GM21526 (cell line): ENCODE measurements around the gene TMEM131.

Experiments used
- ATAC-seq: cut with Tn5 transposase; IDR thresholded peaks from one replicate; pipeline ENCODE4 v1.9.1; 2021; ENCODE audit warnings: moderate library complexity; ENCODE audit not compliant: unreplicated experiment, low FRiP score

Gene TMEM131

DNA sequence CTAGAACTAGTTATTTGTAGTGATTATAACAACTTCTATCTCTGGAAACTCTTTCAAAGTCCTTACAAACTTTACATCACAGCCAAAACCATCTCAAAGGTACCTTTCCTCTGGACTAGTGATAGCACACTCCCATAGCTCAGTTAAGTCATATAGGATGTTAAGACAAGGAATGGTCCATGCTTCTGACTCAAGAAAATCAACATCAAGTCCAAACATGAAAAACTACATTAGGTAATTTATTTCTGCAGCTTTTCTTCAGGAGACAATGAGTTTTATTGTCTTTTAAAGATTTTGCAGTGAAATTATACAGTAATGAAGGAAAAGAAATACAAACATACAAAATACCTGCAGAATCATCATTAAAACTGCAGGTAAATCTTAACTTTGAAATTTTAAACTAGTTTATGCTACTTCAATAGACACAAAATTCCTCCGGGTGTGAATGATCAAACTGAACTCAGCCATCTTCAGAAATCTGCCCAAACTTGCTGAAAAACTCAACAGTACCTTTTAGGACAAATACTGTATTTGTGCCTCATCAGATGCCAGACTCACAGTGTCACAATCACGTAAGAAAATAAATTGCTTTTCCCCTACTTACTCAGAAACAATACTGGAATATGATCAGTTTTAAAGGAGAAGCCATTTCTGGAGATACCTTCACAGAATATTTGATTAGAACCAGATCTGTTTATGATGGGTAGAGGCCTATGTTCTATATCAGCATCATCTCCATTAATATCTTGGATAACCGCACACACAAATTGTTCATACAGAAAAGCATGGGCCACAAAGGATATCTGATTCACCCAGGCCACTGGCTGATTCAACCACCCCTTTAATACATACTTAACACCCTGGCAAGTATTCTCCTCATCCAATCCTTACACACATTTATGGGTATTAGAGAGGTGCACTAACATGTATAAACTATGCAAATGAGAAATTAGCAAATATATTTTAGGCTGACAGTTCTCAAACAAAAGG is 2.6 kb downstream of the TMEM131 start:
- ATAC-seq = no peak

GRCh38 chr2:97991081-97991856 is 4.5 kb downstream of the TMEM131 start:
- ATAC-seq = no peak

GRCh38 chr2:97988722-97989121 is 7.0 kb downstream of the TMEM131 start:
- no peak for ATAC-seq

- ATAC-seq = no peak
Measured at GRCh38 chr2:97985998-97986397, 9.8 kb downstream of the TMEM131 start.

- no peak for ATAC-seq
Measured at GRCh38 chr2:97983698-97984097, 12.1 kb downstream of the TMEM131 start.

DNA sequence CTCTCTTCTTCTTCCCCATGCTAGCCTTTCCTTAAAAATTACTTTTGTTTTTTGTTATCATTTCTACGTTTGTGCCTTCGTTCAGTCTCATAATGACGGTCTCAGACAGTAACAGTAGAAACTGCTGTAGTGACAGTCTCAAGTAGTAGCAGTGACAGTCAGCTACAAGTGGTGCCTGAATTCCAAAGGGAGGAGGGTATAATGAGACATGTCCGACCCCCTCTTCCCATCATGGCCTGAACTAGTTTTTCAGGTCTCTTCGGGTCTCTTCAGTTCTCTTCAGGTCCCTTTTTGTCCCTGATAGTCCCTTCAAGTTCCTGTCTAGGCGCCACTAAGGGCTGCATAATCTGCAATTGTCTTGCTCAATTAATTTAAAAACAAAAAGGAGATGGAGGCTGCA is 12.6 kb downstream of the TMEM131 start:
- no peak for ATAC-seq

- no peak for ATAC-seq
Measured at GRCh38 chr2:97982621-97983020, 13.1 kb downstream of the TMEM131 start.

DNA sequence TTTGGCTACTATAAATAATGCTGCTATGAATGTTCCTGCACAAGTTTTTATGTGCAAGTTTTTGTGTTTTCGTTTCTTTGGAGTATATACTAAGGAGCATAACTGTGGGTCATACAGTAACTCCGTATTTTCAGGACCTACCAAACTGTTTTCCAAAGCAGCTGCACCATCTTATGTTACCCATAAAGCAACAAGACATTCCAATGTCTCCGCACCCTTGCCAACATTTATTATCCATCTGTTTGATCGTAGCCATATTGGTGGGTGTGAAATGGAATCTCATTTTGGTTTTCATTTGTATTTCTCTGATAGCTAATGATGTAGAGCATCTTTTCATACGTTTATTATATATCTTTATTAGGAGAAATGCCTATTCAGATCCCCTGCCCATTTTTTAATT is 13.8 kb downstream of the TMEM131 start:
- ATAC-seq = no peak

DNA sequence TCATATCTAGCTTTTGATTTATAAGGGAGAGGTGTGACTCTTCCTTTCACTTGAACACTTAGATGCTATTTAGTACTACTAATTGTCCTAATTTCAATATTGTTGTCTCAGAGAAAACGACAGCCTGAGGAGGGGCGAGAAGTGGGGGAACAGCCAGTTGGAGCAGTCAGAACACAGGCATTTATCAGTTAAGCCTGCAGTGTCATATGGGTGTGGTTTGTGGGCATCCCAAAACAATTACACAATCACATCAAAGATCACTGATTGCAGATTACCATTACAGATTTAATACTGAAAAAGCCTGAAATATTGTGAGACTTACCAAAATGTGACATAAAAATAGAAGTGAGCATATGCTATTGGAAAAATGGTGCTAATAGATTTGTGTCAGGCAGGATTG is 15.8 kb downstream of the TMEM131 start:
- no peak for ATAC-seq

DNA sequence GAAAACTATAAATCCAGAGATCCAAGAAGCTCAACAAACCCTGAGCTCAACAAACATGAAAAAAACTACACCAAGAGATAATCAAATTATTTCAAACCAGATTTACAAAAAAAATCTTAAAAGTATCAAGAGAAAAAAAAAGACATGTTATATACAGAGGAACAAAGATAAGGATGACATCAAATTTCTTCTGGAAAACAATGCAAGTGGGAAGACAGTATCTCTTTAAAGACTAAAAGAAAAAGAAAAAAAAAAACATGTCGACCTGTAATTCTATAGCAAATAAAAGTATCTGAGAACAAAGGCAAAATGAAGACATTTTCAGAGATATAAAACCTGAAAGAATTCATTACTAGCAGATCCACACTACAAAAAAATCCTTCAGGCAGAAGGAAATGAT is 21.3 kb downstream of the TMEM131 start:
- no peak for ATAC-seq

DNA sequence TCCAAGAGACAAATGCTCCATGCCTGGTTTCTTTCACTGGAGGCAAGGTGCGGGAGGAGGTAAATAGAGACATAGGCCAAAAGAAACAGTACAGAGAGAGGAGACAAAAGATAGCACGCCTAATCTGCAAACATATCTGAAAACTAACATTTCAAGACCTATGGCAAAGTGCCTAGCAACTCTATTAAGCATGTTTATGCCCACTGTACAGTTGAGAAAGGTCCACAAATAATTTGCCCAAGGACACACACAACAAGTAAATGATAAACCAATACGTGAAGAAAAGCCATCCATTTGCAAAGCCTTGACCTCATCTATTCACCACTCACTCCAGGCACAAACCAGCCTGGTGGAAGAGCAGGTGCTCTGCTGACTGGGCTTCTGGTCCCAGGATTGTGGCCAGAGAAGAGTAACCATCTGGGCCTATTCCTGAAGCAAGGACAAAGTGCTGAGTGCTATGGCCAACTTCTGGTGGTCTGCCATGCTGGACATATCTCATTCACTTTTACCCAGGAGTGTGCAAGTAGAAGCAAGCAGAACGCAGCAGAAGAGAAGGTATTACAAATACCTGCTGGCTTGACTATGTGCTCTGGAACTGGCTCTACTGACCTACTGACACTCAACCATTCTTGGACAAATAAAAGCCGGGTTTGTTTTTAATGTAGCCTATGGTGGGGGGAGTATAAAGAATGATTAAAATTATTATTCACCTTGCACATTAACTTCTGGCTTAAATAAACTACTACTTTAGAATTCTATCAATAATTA is 25.3 kb downstream of the TMEM131 start:
- no peak for ATAC-seq

DNA sequence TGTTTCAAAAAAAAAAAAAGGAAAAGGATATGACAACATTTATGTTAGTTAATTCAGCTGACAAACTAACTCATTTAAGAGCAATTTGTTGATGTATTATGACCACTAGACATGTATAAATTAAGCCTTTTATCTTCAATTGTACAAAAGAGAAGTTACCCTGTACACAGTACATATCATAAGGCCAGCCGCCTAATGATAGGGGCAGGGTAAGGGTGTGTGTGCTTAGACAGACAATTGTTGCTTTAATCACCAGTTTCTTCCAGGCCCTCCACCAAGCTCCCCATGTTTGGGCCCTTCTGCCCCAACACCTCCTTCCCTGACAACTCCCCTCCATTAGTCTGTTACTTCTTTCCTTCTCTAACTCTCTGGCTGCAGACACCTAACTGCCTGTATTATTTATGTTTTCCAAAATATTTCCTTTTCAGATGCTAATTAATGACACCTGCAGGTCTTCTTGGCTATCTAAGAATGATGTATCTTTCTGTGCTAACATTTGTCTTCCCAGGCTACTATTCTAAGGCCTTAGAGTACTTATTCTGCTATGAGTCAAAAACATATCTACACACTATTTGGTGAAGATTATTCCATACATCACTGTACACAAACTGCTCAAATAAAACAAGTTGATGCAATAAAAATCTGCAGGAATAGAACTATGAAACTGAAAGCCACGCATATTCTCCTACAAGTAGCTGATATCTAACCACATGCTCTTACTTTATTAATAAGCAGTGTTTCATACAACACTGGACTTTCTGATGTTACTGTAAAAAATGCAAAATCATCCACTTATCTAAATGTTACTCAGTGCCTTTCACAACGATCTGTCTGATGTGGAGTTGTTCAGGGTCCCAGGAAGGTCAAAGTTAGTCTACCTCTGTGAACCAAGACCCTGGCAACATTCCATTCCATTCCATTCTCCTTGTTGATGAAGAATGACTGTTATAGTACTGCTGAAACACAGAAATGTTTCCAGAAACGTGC is 26.4 kb downstream of the TMEM131 start:
- ATAC-seq = no peak

- no peak for ATAC-seq
Measured at GRCh38 chr2:97967931-97968627, 27.7 kb downstream of the TMEM131 start.

- ATAC-seq = no peak
Measured at GRCh38 chr2:97967216-97967592, 28.5 kb downstream of the TMEM131 start.

- no peak for ATAC-seq
Measured at GRCh38 chr2:97966545-97967215, 29.1 kb downstream of the TMEM131 start.

- no peak for ATAC-seq
Measured at GRCh38 chr2:97965116-97965515, 30.6 kb downstream of the TMEM131 start.

DNA sequence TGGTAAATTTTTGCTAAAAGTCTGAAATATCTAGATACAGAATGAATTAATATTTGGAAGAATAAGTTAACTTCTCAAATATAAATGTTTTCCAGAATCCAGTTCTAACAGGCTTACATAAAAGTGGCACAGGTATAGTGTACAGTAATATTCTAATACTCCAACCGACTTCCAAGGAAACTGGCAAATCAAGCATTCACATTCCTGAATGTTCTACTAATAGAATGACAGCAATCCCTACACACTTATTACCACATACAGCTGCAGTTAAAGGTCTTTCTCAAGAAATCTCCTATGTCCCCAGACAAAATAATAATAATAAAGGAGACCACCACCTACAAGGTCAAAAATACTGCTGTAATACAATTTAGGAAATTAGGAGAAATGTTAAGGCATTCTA is 31.9 kb downstream of the TMEM131 start:
- ATAC-seq = no peak

DNA sequence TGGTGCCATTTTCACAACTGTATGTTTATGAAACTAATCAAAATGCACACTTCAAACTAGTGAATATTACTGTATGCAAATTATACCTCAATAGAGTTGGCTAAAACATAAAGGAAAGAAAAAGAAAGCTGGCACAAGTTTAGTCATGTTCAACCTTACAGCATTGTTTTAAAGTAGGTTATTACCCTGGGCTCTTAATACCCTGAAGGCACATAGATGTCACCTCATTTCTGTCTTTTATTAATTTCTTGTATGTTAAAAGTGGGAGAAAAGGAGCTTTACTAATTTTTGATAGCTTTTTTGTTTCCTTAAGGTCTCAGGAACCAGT is 32.7 kb downstream of the TMEM131 start:
- ATAC-seq = no peak

GRCh38 chr2:97961534-97961933 is 34.2 kb downstream of the TMEM131 start:
- ATAC-seq = no peak
